Brain pericyte (primary cell): ENCODE results near the gene MEIS1.

Source experiments
- DNase-seq: peaks from one replicate; pipeline ENCODE4 v3.0.0-alpha.2; 2012; ENCODE audit warnings: low read depth, low spot score

MEIS1 gene

GRCh38 chr2:66580166-66581049 lies 145.5 kb downstream of the MEIS1 start:
- DNase-seq, result no peak

GRCh38 chr2:66581339-66582103 lies 146.6 kb downstream of the MEIS1 start:
- no peak for DNase-seq

- DNase-seq, result no peak
Observed at GRCh38 chr2:66582104-66582986, 147.4 kb downstream of the MEIS1 start.

GRCh38 chr2:66582987-66583880 lies 148.3 kb downstream of the MEIS1 start:
- DNase-seq, result no peak

- DNase-seq, result no peak
Observed at GRCh38 chr2:66583881-66584280, 149.0 kb downstream of the MEIS1 start.

DNA sequence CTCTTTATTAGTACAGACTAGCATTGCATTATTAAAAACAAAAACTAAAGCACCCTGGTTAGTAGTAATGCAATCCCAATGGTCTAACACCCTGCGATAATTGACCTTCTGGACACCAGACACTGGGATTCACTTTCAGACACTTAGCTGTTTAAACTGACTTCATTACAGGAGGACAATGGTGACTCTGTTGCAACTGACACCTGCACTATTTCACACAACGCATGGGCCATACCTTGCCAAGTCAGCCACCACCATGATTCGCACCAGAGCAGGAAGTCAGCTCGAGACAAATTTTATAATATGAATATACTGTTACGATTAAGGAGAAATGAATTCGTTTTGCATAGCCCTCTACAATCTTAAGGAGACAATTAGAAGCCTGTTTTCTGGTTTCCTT lies 150.7 kb downstream of the MEIS1 start:
- no peak for DNase-seq

DNA sequence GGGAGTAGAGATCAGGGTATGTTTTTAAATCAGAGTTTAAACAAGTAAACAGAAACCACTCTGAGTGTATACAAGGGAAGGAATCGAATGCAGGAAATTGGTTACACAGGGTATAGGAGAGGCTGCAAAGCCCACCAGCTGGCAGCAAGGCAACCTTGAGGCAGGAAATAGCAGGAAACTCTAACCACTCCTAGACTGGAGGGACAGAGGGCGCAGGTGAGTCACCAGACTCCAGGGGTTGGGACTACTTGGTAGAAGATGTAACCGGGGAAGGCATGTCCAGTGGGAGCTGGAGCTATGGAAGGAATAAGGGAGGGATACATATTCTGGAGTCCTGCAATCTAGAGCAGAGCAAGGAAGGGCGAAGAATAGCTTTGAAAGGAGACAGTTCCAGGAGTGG lies 152.3 kb downstream of the MEIS1 start:
- no peak for DNase-seq

GRCh38 chr2:66594001-66594400 lies 159.1 kb downstream of the MEIS1 start:
- DNase-seq, result no peak

DNA sequence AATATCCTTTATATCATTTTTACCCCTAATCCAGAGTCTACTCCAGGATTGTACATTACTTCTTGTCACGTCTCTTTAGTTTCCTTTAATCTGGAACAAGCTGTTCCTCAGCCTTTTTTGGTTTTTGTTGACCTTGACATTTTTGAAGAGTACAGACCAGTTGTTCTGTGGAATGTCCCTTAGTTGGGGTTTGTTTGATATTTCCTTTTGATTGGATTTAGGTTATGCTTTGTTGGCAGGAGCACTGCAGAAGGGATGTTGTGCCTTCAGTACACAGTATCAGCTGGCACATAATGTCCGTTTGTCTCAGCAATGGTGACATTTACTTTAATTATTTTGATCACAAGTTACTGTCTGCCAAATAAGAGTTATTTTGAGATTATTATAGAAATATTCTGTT lies 160.6 kb downstream of the MEIS1 start:
- no peak for DNase-seq

- DNase-seq, result no peak
Observed at GRCh38 chr2:66596256-66596655, 161.3 kb downstream of the MEIS1 start.

GRCh38 chr2:66601624-66602023 lies 166.7 kb downstream of the MEIS1 start:
- no peak for DNase-seq

DNA sequence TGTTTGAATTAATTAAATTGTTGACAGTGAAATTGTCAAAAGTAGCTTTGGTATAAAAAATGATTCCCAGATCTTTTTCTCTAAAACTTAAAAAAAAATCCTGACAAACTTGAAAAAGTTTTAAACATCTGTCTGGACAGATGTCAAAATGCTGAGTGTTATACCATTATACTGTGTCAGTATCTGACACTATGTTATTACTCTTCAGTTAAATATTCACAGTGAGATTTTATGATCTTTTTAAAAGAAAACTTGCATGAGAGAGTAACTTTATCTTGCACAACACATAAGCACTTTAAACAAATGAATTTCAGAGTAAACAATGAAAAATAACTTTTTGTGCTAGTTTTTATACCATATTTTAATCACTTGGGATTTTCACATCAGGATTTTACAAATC lies 167.4 kb downstream of the MEIS1 start:
- no peak for DNase-seq

DNA sequence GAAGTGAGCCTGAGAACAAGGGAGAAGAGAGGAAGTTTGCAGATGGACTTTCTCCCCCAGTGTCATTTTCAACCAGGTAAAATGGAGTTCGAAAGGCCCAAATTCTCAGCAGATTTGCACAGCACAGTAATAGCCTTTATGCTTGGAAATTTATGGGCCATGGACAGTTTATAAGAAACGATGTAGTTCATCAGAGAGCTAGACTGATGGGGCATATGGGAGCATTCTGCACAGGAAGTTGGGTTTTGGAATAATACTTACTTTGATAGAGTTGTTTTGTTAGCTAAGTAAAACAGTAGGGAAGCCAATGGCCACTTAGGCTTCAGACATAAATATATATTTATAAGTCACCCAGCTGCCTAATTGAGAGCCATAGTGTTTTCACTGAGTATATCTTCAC lies 169.4 kb downstream of the MEIS1 start:
- no peak for DNase-seq

GRCh38 chr2:66604976-66605375 lies 170.1 kb downstream of the MEIS1 start:
- DNase-seq, result no peak

DNA sequence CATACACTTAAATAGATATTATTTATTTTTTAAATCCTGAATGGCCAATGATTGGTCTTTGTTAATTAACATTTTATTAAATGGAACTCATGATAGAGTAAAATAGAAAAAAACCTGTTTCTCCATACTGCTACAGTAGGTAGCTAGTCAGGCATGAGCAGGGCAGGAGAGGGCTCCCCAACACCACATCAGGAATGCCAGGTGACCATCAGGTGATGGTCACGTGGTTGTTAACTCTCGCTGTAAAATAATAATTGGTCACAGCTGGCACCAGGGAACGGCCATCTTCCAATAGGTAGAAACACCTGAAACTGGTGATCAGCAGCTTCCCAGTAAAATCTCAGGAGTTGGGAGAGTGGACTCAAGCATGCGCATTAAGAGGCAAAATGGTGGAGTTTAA lies 172.2 kb downstream of the MEIS1 start:
- DNase-seq, result no peak
